ENCODE measurements around the gene BMERB1.

- TF ChIP-seq RREB1 (CRISPR knock-in tag; IDR thresholded peaks at IDR 0.05) (no peak), JUND (IDR thresholded peaks at IDR 0.05; ENCODE audit: borderline replicate concordance, low read depth, low read length) (no peak), JUND (tag; IDR thresholded peaks at IDR 0.05; ENCODE audit: borderline replicate concordance, low read depth, low read length) (no peak), ZNF217 (CRISPR knock-in tag; IDR thresholded peaks at IDR 0.05) (no peak), ZNF146 (CRISPR knock-in tag; IDR thresholded peaks at IDR 0.05; ENCODE audit: unreplicated experiment) (no peak), SIN3B (IDR thresholded peaks at IDR 0.05; ENCODE audit: low read depth) (no peak), CBX3 (IDR thresholded peaks at IDR 0.05; ENCODE audit: borderline replicate concordance in 1 of 2, low read length in 2 of 2) (no peak)
- TF ChIP-seq, protein P1, sequence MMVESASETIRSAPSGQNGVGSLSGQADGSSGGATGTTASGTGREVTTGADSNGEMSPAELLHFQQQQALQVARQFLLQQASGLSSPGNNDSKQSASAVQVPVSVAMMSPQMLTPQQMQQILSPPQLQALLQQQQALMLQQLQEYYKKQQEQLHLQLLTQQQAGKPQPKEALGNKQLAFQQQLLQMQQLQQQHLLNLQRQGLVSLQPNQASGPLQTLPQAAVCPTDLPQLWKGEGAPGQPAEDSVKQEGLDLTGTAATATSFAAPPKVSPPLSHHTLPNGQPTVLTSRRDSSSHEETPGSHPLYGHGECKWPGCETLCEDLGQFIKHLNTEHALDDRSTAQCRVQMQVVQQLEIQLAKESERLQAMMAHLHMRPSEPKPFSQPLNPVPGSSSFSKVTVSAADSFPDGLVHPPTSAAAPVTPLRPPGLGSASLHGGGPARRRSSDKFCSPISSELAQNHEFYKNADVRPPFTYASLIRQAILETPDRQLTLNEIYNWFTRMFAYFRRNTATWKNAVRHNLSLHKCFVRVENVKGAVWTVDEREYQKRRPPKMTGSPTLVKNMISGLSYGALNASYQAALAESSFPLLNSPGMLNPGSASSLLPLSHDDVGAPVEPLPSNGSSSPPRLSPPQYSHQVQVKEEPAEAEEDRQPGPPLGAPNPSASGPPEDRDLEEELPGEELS (CRISPR knock-in tag; IDR thresholded peaks at IDR 0.05; ENCODE audit: borderline replicate concordance): no peak
Observed at GRCh38 chr16:15559176-15559575, 124.8 kb downstream of the BMERB1 start.

Data from K562 (cell line).